ENCODE results near the gene CLIC1. TPM values are rescaled to one million over a fixed set of nuclear protein-coding genes. Genes with fewer than 3 reads are reported as not detected.

The CLIC1 gene
- total RNA-seq, 4 donors from 2014 or later: 244 to 443 (median 336) TPM

GRCh38 chr6:31701666-31702404, 34.5 kb downstream of the CLIC1 start:
- DNase-seq (ENCODE audit: low spot score) (no peak), ATAC-seq (ENCODE audit: low FRiP score) (no peak)
- no peak for TF ChIP-seq CTCF (IDR thresholded peaks at IDR 0.05)

DNA sequence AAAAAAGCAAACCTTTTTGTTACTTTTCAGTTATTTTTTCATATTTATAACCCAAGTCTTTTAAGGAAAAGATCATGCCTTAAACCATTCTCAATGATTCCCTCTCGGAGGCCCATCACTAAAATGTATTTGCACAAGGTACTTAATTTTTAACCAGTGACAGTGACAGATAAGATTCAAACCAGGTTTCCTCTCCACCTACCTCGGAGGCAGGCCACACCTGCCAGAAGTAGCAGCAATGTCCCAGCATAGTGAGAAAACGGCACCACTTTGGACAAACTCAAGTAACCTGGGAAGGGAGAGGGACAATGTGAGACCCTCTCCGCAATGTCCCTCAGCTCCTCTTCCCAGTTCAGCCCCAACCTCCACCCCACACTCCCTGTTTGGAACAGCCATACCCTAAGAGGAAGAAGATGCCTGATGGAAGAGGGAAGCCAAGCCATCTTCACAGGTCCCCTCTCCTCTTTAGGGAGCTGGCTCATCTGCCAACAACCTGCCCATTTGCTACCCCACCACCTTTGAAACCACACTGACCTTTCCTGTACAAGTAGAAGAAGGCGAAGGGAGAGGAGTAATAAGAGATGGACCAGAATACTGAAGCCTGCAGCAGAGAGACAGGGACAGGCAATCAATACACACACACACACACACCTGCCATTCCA, 35.5 kb downstream of the CLIC1 start:
- TF ChIP-seq CTCF (IDR thresholded peaks at IDR 0.05): no peak
- ATAC-seq (ENCODE audit: low FRiP score): no peak
- no peak for DNase-seq (ENCODE audit: low spot score)

- ATAC-seq (ENCODE audit: low FRiP score) (no peak), DNase-seq (ENCODE audit: low spot score) (no peak)
- no peak for TF ChIP-seq CTCF (IDR thresholded peaks at IDR 0.05)
Observed at GRCh38 chr6:31697555-31697954, 38.8 kb downstream of the CLIC1 start.

DNA sequence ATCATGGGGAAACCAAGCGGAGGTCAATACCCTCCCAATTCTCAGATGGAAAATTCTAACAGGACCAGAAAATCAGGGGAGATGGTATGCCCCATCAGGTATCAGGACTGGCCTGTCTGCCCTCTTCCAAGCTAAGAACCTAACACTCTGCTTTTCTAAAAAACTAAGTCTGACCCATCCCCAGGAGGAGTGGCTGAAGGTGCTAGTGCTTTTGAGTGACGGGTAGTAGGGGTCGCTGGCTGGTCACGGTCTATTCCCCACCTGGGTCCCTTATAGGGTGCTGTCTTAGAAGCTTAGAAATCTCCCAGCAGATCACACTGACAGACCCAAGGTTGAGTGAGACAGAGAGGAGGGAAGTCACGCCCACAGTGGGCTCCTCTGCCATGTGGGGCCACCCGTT, 42.8 kb downstream of the CLIC1 start:
- no peak for TF ChIP-seq CTCF (IDR thresholded peaks at IDR 0.05)
- DNase-seq (ENCODE audit: low spot score) (no peak), ATAC-seq (ENCODE audit: low FRiP score) (no peak)

DNA sequence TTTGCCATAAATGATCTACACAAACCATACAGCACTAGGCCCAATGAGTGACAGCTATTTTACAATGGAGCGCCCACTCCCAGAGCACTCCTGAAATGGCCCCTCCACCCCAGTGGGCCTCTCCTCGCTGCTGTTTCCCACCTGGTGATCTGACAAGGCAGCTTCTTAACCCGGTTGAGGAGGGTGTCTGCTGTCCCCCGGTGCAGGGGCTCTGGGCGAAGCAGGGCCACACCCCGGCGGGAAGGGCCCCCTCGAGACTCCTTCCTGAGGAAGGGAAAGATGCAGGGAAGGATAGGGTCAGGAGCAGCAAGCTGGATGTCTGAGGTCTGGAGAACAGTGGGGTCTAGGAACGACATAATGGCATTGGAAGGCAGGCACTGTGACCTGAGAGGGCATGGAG, 43.4 kb downstream of the CLIC1 start:
- no peak for TF ChIP-seq CTCF (IDR thresholded peaks at IDR 0.05)
- DNase-seq (ENCODE audit: low spot score) (no peak), ATAC-seq (ENCODE audit: low FRiP score) (no peak)

- DNase-seq (ENCODE audit: low spot score) (no peak), ATAC-seq (ENCODE audit: low FRiP score) (no peak)
- no peak for TF ChIP-seq CTCF (IDR thresholded peaks at IDR 0.05)
Observed at GRCh38 chr6:31692353-31692752, 44.0 kb downstream of the CLIC1 start.

All from omental fat pad (tissue), 4 donors.